ENCODE measurements around the gene SERPINE2. TPM values are rescaled to one million over a fixed set of nuclear protein-coding genes. Genes with fewer than 3 reads are reported as not detected.

The SERPINE2 gene
- total and polyA plus RNA-seq, 10 donors, result 20.9 to 105 (median 33.2) TPM

DNA sequence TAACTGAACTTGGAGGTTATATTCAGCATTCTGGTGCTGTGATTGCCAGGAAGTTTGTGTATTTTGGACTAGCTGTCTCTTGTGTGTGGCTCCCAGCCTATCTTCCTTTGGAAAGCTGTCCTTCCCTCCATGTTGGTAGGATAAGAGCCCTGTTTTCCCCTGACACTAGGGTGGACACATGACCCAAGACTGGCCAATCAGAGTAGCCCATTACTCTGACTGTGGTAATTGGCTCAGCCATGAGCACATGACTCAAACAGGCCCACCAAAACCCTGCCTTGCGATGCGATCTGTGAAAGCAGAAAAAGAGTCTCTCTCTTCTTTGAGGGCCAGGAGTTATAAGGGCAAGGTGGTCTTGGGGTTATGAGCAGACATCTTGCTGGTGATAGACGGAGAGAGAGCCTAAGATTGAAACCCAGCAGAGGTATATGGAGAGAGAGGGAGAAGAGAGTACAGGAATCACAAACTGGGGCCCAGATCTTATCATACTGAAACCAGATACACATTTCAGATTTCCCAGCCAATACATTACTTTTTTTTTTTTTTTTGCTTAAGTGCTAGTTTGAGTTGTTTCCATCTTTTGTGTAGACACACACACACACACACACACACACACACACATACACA is 45.3 kb upstream of the SERPINE2 start:
- Histone ChIP-seq H3K36me3 (no peaks in the 10 kb centered on the region), H3K27ac (no peak overlapping the region), H3K4me1 (no peaks in the 10 kb centered on the region), H3K9me3 (no peaks in the 10 kb centered on the region), H3K27me3 (replicated peaks in 1 of 7) (no peaks in the 10 kb centered on the region), H3K4me3 (no peak overlapping the region)
- TF ChIP-seq POLR2A (IDR thresholded peaks at IDR 0.05) (no peak), POLR2AphosphoS5 (IDR thresholded peaks at IDR 0.05) (no peak)
- TF ChIP-seq, protein P1, sequence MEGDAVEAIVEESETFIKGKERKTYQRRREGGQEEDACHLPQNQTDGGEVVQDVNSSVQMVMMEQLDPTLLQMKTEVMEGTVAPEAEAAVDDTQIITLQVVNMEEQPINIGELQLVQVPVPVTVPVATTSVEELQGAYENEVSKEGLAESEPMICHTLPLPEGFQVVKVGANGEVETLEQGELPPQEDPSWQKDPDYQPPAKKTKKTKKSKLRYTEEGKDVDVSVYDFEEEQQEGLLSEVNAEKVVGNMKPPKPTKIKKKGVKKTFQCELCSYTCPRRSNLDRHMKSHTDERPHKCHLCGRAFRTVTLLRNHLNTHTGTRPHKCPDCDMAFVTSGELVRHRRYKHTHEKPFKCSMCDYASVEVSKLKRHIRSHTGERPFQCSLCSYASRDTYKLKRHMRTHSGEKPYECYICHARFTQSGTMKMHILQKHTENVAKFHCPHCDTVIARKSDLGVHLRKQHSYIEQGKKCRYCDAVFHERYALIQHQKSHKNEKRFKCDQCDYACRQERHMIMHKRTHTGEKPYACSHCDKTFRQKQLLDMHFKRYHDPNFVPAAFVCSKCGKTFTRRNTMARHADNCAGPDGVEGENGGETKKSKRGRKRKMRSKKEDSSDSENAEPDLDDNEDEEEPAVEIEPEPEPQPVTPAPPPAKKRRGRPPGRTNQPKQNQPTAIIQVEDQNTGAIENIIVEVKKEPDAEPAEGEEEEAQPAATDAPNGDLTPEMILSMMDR (IDR thresholded peaks at IDR 0.05 in 8 of 11, conservative IDR thresholded peaks at IDR 0.05 in 3 of 11), result no peak
- 79 to 99% (median 87%) methylated on average over 3 of the region's 3 CpGs for WGBS, 5 donors
- intact Hi-C loops (cut with DNase I; ENCODE audit: low total_unique reads), result no loop called here
- no peak for DNase-seq

DNA sequence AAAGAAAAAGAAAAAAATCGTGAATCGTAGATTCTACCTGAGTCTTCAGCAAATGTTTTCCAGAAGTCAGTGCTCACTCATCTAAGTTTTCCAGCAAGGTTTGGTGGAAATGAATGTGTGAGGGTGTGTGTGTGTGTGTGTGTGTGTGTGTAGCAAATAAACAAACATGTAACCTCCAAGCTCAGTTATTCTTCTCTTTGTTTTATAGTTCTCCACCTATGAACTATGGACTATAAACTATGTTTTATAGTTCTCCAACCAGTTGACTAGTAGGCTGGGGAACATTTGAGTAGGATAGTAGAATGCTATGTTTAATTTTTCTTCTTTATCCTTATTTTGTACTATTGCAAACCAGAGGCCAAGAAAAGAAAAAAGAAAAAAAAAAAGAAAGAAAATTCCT is 44.6 kb upstream of the SERPINE2 start:
- H3K36me3 ChIP-seq, result no peaks in the 10 kb centered on the region
- no peak overlapping the region for H3K4me3 ChIP-seq
- 88 to 98% (median 94%) methylated on average over 2 of the region's 2 CpGs for WGBS, 5 donors
- TF ChIP-seq POLR2A (IDR thresholded peaks at IDR 0.05) (no peak), POLR2AphosphoS5 (IDR thresholded peaks at IDR 0.05) (no peak)
- TF ChIP-seq, protein P1 (IDR thresholded peaks at IDR 0.05 in 8 of 11, conservative IDR thresholded peaks at IDR 0.05 in 3 of 11), result no peak
- intact Hi-C loops (cut with DNase I; ENCODE audit: low total_unique reads), result no loop called here
- H3K9me3 ChIP-seq, result no peaks in the 10 kb centered on the region
- DNase-seq, result no peak
- no peak overlapping the region for H3K27ac ChIP-seq
- H3K4me1 ChIP-seq, result no peaks in the 10 kb centered on the region
- no peaks in the 10 kb centered on the region for H3K27me3 ChIP-seq (replicated peaks in 1 of 7)

DNA sequence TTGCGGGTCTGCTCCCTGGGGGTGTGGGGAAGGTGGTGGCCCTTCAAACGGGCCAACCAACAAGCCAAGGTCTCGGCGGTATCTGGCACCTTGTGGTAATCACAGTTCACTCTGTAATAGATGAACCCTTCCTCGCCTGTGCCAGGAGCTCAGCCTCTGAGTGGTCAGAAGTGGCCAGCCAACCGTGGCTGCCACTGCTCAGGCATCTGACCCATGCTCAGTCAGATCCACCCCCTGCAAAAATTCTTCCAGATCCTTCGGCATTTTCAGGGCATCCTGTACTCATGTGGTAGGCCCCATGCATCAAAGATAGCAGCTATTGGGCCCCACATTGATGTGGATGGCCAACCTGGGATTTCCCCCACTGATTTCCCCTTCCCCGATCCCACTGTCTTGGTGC is 39.6 kb upstream of the SERPINE2 start:
- Histone ChIP-seq H3K4me3 (no peak overlapping the region), H3K27ac (no peak overlapping the region), H3K4me1 (no peaks in the 10 kb centered on the region), H3K9me3 (no peaks in the 10 kb centered on the region), H3K36me3 (no peaks in the 10 kb centered on the region), H3K27me3 (replicated peaks in 1 of 7) (no peaks in the 10 kb centered on the region)
- TF ChIP-seq, protein P1 (IDR thresholded peaks at IDR 0.05 in 8 of 11, conservative IDR thresholded peaks at IDR 0.05 in 3 of 11), result no peak
- TF ChIP-seq POLR2A (IDR thresholded peaks at IDR 0.05), result no peak
- no peak for TF ChIP-seq POLR2AphosphoS5 (IDR thresholded peaks at IDR 0.05)
- WGBS, 5 donors, result 87 to 98% (median 91%) methylated on average over 7 to 8 of the region's 8 CpGs
- intact Hi-C loops (cut with DNase I; ENCODE audit: low total_unique reads), result no loop called here
- no peak for DNase-seq

DNA sequence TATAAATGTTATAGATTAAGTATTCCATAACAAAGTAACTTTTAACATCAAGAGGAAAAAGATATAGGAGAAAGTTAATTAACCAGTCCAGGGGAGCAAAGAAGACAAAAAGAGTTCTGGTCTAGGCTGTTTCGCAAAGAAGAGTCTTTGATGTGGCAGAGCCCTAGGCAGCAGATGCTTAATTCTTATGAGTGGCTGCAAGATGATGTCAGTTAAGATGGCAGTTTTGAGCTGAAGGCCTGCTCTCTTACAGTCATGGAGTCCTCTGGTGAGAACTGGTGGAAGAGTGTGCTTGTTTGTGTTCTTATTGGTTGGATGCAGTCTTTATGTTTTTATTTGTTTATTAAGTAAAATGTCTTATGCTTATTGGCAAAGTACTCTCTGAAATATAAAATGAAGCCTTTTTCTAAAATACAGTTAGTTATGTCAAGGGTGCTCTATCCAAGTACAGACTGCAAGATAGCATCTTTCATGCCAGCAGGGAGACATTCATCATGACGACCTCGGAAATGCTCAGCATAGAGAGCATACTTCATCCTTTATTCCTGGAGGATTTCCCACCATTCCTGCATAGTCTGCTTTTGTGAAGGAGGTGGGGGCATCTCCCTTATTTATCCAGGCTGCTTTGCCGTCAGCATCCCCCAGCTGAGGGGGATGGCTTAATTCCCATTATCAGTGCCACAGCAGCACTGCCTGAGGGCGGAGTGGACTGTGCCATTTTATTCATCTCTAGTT is 38.9 kb upstream of the SERPINE2 start:
- no peak for DNase-seq
- H3K4me1 ChIP-seq, result no peaks in the 10 kb centered on the region
- 75 to 90% (median 84%) methylated on average over 5 of the region's 5 CpGs for WGBS, 5 donors
- no peak overlapping the region for H3K27ac ChIP-seq
- intact Hi-C loops (cut with DNase I; ENCODE audit: low total_unique reads), result no loop called here
- no peaks in the 10 kb centered on the region for H3K27me3 ChIP-seq (replicated peaks in 1 of 7)
- no peak overlapping the region for H3K4me3 ChIP-seq
- H3K36me3 ChIP-seq, result no peaks in the 10 kb centered on the region
- TF ChIP-seq, protein P1 (IDR thresholded peaks at IDR 0.05 in 8 of 11, conservative IDR thresholded peaks at IDR 0.05 in 3 of 11), result no peak
- TF ChIP-seq POLR2A (IDR thresholded peaks at IDR 0.05) (no peak), POLR2AphosphoS5 (IDR thresholded peaks at IDR 0.05) (no peak)
- H3K9me3 ChIP-seq, result no peaks in the 10 kb centered on the region
